Measurements from ENCODE around the gene LYPD5.
"Not testable (repeated sequence)": the region's sequence is repeated elsewhere in the genome, so short reads cannot be mapped to it uniquely, and the experiment has no call there.

Gene LYPD5

DNA sequence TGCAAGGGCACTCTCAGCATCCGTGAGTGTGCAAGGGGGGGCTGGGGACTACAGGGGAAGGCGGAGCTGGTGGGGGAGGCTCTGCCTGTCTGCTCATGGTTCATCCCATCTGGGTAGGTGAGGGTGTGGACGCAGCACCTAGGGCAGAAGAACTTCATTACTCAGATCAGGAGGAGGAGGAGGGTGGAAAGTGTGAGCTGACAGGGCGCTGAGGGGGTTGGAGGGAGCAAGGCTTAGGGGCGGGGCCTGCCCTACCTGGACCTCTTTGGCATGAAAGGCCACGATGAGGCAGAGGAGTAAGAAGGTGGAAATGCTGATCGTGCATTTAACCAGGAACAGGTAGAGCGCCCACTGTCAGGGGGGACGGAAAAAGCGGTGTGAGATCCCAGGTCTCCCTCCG, 26.0 kb downstream of the LYPD5 start:
- Histone ChIP-seq H3K79me2 (ENCODE audit: control insufficient read depth, insufficient read depth, low read length) (no peaks in the 10 kb centered on the region), H3K23ac (ENCODE audit: low read length) (no peak overlapping the region), H4K8ac (ENCODE audit: low read depth, low read length) (no peak overlapping the region), H2BK15ac (replicated peaks; ENCODE audit: low read depth) (no peak overlapping the region), H3K79me1 (ENCODE audit: low read length) (no peaks in the 10 kb centered on the region), H3K9ac (ENCODE audit: low read length) (no peak overlapping the region), H3K4ac (ENCODE audit: low read depth, low read length) (no peak overlapping the region), H3K18ac (ENCODE audit: low read length) (no peak overlapping the region), H3K4me3 (ENCODE audit: low read length) (no peak overlapping the region), H2BK5ac (ENCODE audit: low read length) (no peak overlapping the region), H2BK120ac (ENCODE audit: low read depth, low read length) (no peak overlapping the region), H3K27me3 (ENCODE audit: insufficient read depth, low read length, poor library complexity) (peaks cover 16% of the 10 kb centered on the region), H4K5ac (ENCODE audit: low read length) (no peak overlapping the region), H3K4me1 (ENCODE audit: control insufficient read depth, low read depth, low read length) (no peaks in the 10 kb centered on the region), H2AK5ac (ENCODE audit: low read length) (no peak overlapping the region), H3K4me2 (ENCODE audit: low read length) (no peak overlapping the region), H3K36me3 (ENCODE audit: control insufficient read depth, insufficient read depth, low read length) (no peaks in the 10 kb centered on the region), H3K56ac (ENCODE audit: low read length) (no peak overlapping the region), H3K27ac (ENCODE audit: low read depth, low read length) (no peak overlapping the region)
- no CpG with 5 or more reads among the region's 11 CpGs for WGBS (ENCODE audit: extremely low coverage, insufficient coverage, low lambda C conversion rate)
- no peak for DNase-seq

DNA sequence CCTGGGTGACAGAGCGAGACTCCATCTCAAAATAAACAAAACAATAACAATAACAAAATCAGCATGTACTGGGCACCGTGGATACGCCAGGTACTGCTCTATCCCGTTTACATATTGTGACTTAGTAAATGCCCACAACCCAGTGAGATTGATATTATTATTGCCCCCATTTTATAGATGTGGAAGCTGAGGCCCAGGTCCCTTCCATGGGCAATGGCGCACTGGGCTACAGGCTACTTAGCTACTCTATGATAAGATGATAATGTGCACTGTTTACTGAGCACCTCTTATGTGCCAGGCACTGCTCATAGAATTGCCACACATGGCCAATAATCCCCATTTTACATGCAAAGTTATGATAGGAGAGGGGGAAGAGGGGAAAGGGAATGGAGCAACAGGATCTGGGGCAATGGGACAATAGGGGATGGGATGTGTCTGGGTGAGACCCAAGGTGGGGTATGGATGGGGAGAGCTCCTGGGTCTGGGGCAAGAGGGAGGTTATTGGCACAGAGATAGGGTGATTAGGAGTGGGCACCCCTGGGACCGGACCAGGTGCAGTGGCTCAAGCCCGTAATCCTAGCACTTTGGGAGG, 26.9 kb downstream of the LYPD5 start:
- WGBS (ENCODE audit: extremely low coverage, insufficient coverage, low lambda C conversion rate) = no CpG with 5 or more reads among the region's 7 CpGs

DNA sequence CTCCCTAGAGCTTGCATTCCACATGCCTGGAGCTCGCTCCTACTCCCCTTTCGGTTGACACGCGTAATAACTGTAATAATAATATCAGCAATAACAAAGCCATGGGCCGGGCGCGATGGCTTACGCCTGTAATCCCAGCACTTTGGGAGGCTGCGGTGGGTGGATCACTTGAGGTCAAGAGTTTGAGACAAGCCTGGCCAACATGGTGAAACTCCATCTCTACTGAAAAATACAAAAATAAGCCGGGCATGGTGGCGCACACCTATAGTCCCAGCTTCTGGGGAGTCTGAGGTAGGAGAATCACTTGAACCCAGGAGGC, 27.3 kb downstream of the LYPD5 start:
- not testable (repeated sequence) for H4K5ac ChIP-seq (ENCODE audit: low read length); H2BK120ac ChIP-seq (ENCODE audit: low read depth, low read length); H3K27ac ChIP-seq (ENCODE audit: low read depth, low read length); H3K79me1 ChIP-seq (ENCODE audit: low read length); H3K56ac ChIP-seq (ENCODE audit: low read length); H3K9ac ChIP-seq (ENCODE audit: low read length); H2BK5ac ChIP-seq (ENCODE audit: low read length); DNase-seq; H3K4me1 ChIP-seq (ENCODE audit: control insufficient read depth, low read depth, low read length); H3K79me2 ChIP-seq (ENCODE audit: control insufficient read depth, insufficient read depth, low read length); H3K18ac ChIP-seq (ENCODE audit: low read length); H4K8ac ChIP-seq (ENCODE audit: low read depth, low read length); H3K4me2 ChIP-seq (ENCODE audit: low read length); H3K4me3 ChIP-seq (ENCODE audit: low read length); H3K23ac ChIP-seq (ENCODE audit: low read length); H2AK5ac ChIP-seq (ENCODE audit: low read length); H2BK15ac ChIP-seq (replicated peaks; ENCODE audit: low read depth); H3K36me3 ChIP-seq (ENCODE audit: control insufficient read depth, insufficient read depth, low read length); H3K4ac ChIP-seq (ENCODE audit: low read depth, low read length)
- no CpG with 5 or more reads among the region's 11 CpGs for WGBS (ENCODE audit: extremely low coverage, insufficient coverage, low lambda C conversion rate)
- peaks cover 16% of the 10 kb centered on the region for H3K27me3 ChIP-seq (ENCODE audit: insufficient read depth, low read length, poor library complexity)

More for the DNA sequence above, 26.9 kb downstream of the LYPD5 start:
- Histone ChIP-seq H3K27me3 (ENCODE audit: insufficient read depth, low read length, poor library complexity) (peaks cover 16% of the 10 kb centered on the region), H3K79me1 (ENCODE audit: low read length) (no peaks in the 10 kb centered on the region), H3K36me3 (ENCODE audit: control insufficient read depth, insufficient read depth, low read length) (no peaks in the 10 kb centered on the region), H4K5ac (ENCODE audit: low read length) (no peak overlapping the region), H3K18ac (ENCODE audit: low read length) (no peak overlapping the region), H2BK15ac (replicated peaks; ENCODE audit: low read depth) (no peak overlapping the region), H3K4me1 (ENCODE audit: control insufficient read depth, low read depth, low read length) (no peaks in the 10 kb centered on the region), H3K56ac (ENCODE audit: low read length) (no peak overlapping the region), H3K4me3 (ENCODE audit: low read length) (no peak overlapping the region), H3K23ac (ENCODE audit: low read length) (no peak overlapping the region), H3K79me2 (ENCODE audit: control insufficient read depth, insufficient read depth, low read length) (no peaks in the 10 kb centered on the region), H2BK120ac (ENCODE audit: low read depth, low read length) (no peak overlapping the region), H3K4ac (ENCODE audit: low read depth, low read length) (no peak overlapping the region), H3K27ac (ENCODE audit: low read depth, low read length) (no peak overlapping the region), H4K8ac (ENCODE audit: low read depth, low read length) (no peak overlapping the region), H3K9ac (ENCODE audit: low read length) (no peak overlapping the region), H2AK5ac (ENCODE audit: low read length) (no peak overlapping the region), H3K4me2 (ENCODE audit: low read length) (no peak overlapping the region), H2BK5ac (ENCODE audit: low read length) (no peak overlapping the region)
- DNase-seq = no peak

GRCh38 chr19:43774103-43774939, 27.9 kb downstream of the LYPD5 start:
- Histone ChIP-seq H3K4me2 (ENCODE audit: low read length) (peak overlapping the region; percentile 46), H3K9ac (ENCODE audit: low read length) (peak overlapping the region; percentile 39), H2BK120ac (ENCODE audit: low read depth, low read length) (no peak overlapping the region), H4K8ac (ENCODE audit: low read depth, low read length) (no peak overlapping the region), H3K27ac (ENCODE audit: low read depth, low read length) (no peak overlapping the region), H3K79me2 (ENCODE audit: control insufficient read depth, insufficient read depth, low read length) (no peaks in the 10 kb centered on the region), H3K4ac (ENCODE audit: low read depth, low read length) (no peak overlapping the region), H3K18ac (ENCODE audit: low read length) (no peak overlapping the region), H2AK5ac (ENCODE audit: low read length) (no peak overlapping the region), H2BK15ac (replicated peaks; ENCODE audit: low read depth) (no peak overlapping the region), H3K79me1 (ENCODE audit: low read length) (no peaks in the 10 kb centered on the region), H4K5ac (ENCODE audit: low read length) (no peak overlapping the region), H3K4me3 (ENCODE audit: low read length) (no peak overlapping the region), H3K56ac (ENCODE audit: low read length) (peak overlapping the region; percentile 51), H3K4me1 (ENCODE audit: control insufficient read depth, low read depth, low read length) (no peaks in the 10 kb centered on the region), H2BK5ac (ENCODE audit: low read length) (no peak overlapping the region), H3K36me3 (ENCODE audit: control insufficient read depth, insufficient read depth, low read length) (no peaks in the 10 kb centered on the region), H3K23ac (ENCODE audit: low read length) (no peak overlapping the region), H3K27me3 (ENCODE audit: insufficient read depth, low read length, poor library complexity) (peaks cover 16% of the 10 kb centered on the region)
- WGBS (ENCODE audit: extremely low coverage, insufficient coverage, low lambda C conversion rate) = no CpG with 5 or more reads among the region's 63 CpGs
- peak; percentile 78 for DNase-seq

DNA sequence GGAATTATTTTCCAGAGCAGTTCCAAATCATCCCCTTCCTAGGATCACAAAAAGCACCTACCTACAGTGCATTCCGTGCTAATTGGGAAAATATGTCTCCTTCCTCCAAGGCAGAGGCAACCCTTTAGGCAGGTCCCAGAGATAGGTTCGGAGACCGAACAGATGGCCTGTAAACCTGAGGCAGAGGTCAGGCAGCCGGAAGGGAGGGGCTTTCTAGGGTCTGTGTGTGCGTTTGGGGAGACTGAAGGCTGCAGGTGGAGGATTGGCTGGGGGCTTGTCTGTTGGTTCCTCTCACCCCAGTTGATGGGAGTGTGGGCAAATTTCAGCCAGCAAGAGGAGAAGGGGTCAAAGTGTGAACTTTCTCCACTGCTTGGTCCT, 28.5 kb downstream of the LYPD5 start:
- Histone ChIP-seq H3K4me3 (ENCODE audit: low read length) (no peak overlapping the region), H3K79me2 (ENCODE audit: control insufficient read depth, insufficient read depth, low read length) (no peaks in the 10 kb centered on the region), H2BK120ac (ENCODE audit: low read depth, low read length) (no peak overlapping the region), H3K56ac (ENCODE audit: low read length) (no peak overlapping the region), H4K8ac (ENCODE audit: low read depth, low read length) (no peak overlapping the region), H3K79me1 (ENCODE audit: low read length) (no peaks in the 10 kb centered on the region), H3K27me3 (ENCODE audit: insufficient read depth, low read length, poor library complexity) (peaks cover 16% of the 10 kb centered on the region), H3K4me1 (ENCODE audit: control insufficient read depth, low read depth, low read length) (no peaks in the 10 kb centered on the region), H3K4ac (ENCODE audit: low read depth, low read length) (no peak overlapping the region), H3K36me3 (ENCODE audit: control insufficient read depth, insufficient read depth, low read length) (no peaks in the 10 kb centered on the region), H4K5ac (ENCODE audit: low read length) (no peak overlapping the region), H3K4me2 (ENCODE audit: low read length) (peak overlapping the region; percentile 46), H2BK15ac (replicated peaks; ENCODE audit: low read depth) (no peak overlapping the region), H2BK5ac (ENCODE audit: low read length) (no peak overlapping the region), H3K23ac (ENCODE audit: low read length) (no peak overlapping the region), H3K18ac (ENCODE audit: low read length) (no peak overlapping the region), H2AK5ac (ENCODE audit: low read length) (no peak overlapping the region), H3K27ac (ENCODE audit: low read depth, low read length) (no peak overlapping the region), H3K9ac (ENCODE audit: low read length) (no peak overlapping the region)
- no peak for DNase-seq
- WGBS (ENCODE audit: extremely low coverage, insufficient coverage, low lambda C conversion rate) = no CpG with 5 or more reads among the region's 5 CpGs
